Measurements from ENCODE around the gene IRX4. TPM values are rescaled to one million over a fixed set of nuclear protein-coding genes. Genes with fewer than 3 reads are reported as not detected.

IRX4 gene
- total and polyA plus RNA-seq, 2 of the 4 experiments (the other 2 are of a cell fraction): not detected

GRCh38 chr5:1858436-1858835, 24.3 kb downstream of the IRX4 start:
- CTCF ChIA-PET: no interaction called here
- Histone ChIP-seq H4K20me1 (ENCODE audit: insufficient read depth, low read length) (no peaks in the 10 kb centered on the region), H4K8ac (ENCODE audit: low read depth in 2 of 2, low read length in 2 of 2) (no peak overlapping the region), H3K4me3 (ENCODE audit: insufficient read depth, low read depth, low read length) (no peak overlapping the region), H2BK15ac (ENCODE audit: low read depth, low read length) (no peak overlapping the region), H2AK9ac (replicated peaks; ENCODE audit: low read depth, low read length, poor library complexity) (no peak overlapping the region), H4K5ac (ENCODE audit: low read depth, low read length) (no peak overlapping the region), H2BK5ac (ENCODE audit: low read depth, low read length, poor library complexity, severe bottlenecking) (no peak overlapping the region), H3K9ac (ENCODE audit: low read depth, low read length) (no peak overlapping the region), H4K91ac (ENCODE audit: insufficient read depth, low read depth, low read length) (no peak overlapping the region), H3K23ac (ENCODE audit: low read depth, low read length) (no peak overlapping the region), H3K27me3 (ENCODE audit: control insufficient read depth, insufficient read depth, low read length) (peaks cover 48% of the 10 kb centered on the region), H2BK120ac (ENCODE audit: low read depth, low read length) (no peak overlapping the region), H2AFZ (replicated peaks; ENCODE audit: low read length, poor library complexity) (no peak overlapping the region), H3K56ac (ENCODE audit: extremely low read depth, insufficient read depth, low read length) (no peak overlapping the region), H3K4ac (ENCODE audit: low read depth, low read length) (no peak overlapping the region), H3K36me3 (ENCODE audit: control insufficient read depth, insufficient read depth, low read length) (no peaks in the 10 kb centered on the region), H2AK5ac (ENCODE audit: low read depth, low read length) (no peak overlapping the region), H3K14ac (replicated peaks; ENCODE audit: low read depth, low read length) (no peak overlapping the region), H3K79me1 (ENCODE audit: low read depth in 1 of 2, low read length in 2 of 2) (no peaks in the 10 kb centered on the region), H2BK20ac (ENCODE audit: low read depth, low read length) (no peak overlapping the region), H3K9me3 (ENCODE audit: control insufficient read depth, insufficient read depth, low read length) (no peaks in the 10 kb centered on the region), H3K4me1 (ENCODE audit: control insufficient read depth, insufficient read depth, low read length) (no peaks in the 10 kb centered on the region), H3K9me1 (ENCODE audit: insufficient read depth, low read length) (no peaks in the 10 kb centered on the region), H3K4me2 (ENCODE audit: low read depth, low read length) (no peak overlapping the region), H3K27ac (ENCODE audit: insufficient read depth, low read length) (no peak overlapping the region), H3K18ac (ENCODE audit: low read depth, low read length) (no peak overlapping the region)
- no peak for DNase-seq
- in situ Hi-C loops (cut with MboI; ENCODE audit: low sequenced_read_pairs): no loop called here
- no CpG with 5 or more reads among the region's 16 CpGs for WGBS, 2 experiments (ENCODE audit: extremely low coverage in 2 of 2, insufficient read length in 1 of 2)
- TF ChIP-seq RAD21 (IDR thresholded peaks at IDR 0.05; ENCODE audit: low read length) (no peak), RFX5 (IDR thresholded peaks at IDR 0.05; ENCODE audit: low read depth, low read length) (no peak), FOS (IDR thresholded peaks at IDR 0.05; ENCODE audit: low read depth, low read length) (no peak), SMC3 (IDR thresholded peaks at IDR 0.05; ENCODE audit: low read depth, low read length) (no peak), USF2 (IDR thresholded peaks at IDR 0.05; ENCODE audit: low read depth, low read length) (no peak), MAFK (IDR thresholded peaks at IDR 0.05; ENCODE audit: low read depth, low read length) (no peak), CHD1 (IDR thresholded peaks at IDR 0.05; ENCODE audit: low read depth, low read length) (no peak)
- ATAC-seq (ENCODE audit: low read depth): no peak
- POLR2A ChIA-PET (ENCODE audit: unreplicated experiment): no interaction called here
- dilution Hi-C loops (cut with HindIII; ENCODE audit: low sequenced_read_pairs, unreplicated experiment): no loop called here
- no TSS peak for BruUV-seq (replicated peaks)
- intact Hi-C loops (cut with micrococcal nuclease): no loop called here
